ENCODE results near the gene DNAH1. TPM values are rescaled to one million over a fixed set of nuclear protein-coding genes. Genes with fewer than 3 reads are reported as not detected.

DNAH1 gene
- polyA plus RNA-seq, 1 donor (not counting 4 experiments of a cell fraction or from before 2014, with no cell fraction given), result 0.33 TPM

DNA sequence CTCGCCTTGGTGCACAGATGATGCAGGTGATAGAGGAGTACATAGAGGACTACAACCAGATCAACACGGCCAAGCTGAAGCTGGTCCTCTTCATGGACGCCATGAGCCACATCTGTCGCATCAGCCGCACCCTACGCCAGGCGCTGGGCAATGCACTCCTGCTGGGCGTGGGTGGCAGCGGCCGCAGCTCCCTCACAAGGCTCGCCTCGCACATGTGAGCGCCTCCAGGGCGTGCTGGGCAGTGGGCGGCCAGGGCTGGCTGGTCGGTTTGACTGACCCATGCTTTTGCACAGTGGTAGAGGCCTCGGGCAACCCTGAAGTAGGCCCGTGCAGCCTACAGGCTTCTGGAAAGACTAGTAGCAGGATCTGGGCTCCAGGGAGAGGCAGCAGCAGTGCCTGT, 65.5 kb downstream of the DNAH1 start:
- Histone ChIP-seq H3K27ac (ENCODE audit: control insufficient read depth, insufficient read depth, low read length) (no peak overlapping the region), H3K4me2 (ENCODE audit: control insufficient read depth, extremely low read depth, insufficient read depth, low read depth, low read length) (no peak overlapping the region), H3K9me1 (ENCODE audit: control insufficient read depth, extremely low read depth, insufficient read depth, low read length) (no peaks in the 10 kb centered on the region), H4K20me1 (ENCODE audit: control insufficient read depth, extremely low read depth, insufficient read depth, low read length) (no peaks in the 10 kb centered on the region), H3K9me3 (ENCODE audit: control insufficient read depth, low read depth, low read length) (no peaks in the 10 kb centered on the region), H3K4me3 (ENCODE audit: control insufficient read depth in 2 of 3, extremely low read depth in 1 of 3, insufficient read depth in 2 of 3, low read depth in 1 of 3, low read length in 3 of 3) (no peak overlapping the region), H2AFZ (ENCODE audit: control insufficient read depth, low read length) (no peak overlapping the region), H3K36me3 (ENCODE audit: control insufficient read depth in 2 of 2, extremely low read depth in 1 of 2, insufficient read depth in 2 of 2, low read length in 2 of 2) (no peaks in the 10 kb centered on the region), H3K4me1 (ENCODE audit: control insufficient read depth, extremely low read depth, insufficient read depth, low read length) (no peaks in the 10 kb centered on the region), H3K9ac (ENCODE audit: control insufficient read depth, extremely low read depth, insufficient read depth, low read length) (no peak overlapping the region), H3K27me3 (ENCODE audit: control insufficient read depth, extremely low read depth, insufficient read depth, low read length) (no peaks in the 10 kb centered on the region), H3K79me2 (ENCODE audit: control insufficient read depth, insufficient read depth, low read length) (no peaks in the 10 kb centered on the region)
- no peak for FAIRE-seq
- DNase-seq (ENCODE audit: low read depth, low spot score), result no peak
- dilution Hi-C loops (cut with MboI; ENCODE audit: extremely low pct_ligation_motif_present, low sequenced_read_pairs), result no loop called here
- TF ChIP-seq, protein P1, sequence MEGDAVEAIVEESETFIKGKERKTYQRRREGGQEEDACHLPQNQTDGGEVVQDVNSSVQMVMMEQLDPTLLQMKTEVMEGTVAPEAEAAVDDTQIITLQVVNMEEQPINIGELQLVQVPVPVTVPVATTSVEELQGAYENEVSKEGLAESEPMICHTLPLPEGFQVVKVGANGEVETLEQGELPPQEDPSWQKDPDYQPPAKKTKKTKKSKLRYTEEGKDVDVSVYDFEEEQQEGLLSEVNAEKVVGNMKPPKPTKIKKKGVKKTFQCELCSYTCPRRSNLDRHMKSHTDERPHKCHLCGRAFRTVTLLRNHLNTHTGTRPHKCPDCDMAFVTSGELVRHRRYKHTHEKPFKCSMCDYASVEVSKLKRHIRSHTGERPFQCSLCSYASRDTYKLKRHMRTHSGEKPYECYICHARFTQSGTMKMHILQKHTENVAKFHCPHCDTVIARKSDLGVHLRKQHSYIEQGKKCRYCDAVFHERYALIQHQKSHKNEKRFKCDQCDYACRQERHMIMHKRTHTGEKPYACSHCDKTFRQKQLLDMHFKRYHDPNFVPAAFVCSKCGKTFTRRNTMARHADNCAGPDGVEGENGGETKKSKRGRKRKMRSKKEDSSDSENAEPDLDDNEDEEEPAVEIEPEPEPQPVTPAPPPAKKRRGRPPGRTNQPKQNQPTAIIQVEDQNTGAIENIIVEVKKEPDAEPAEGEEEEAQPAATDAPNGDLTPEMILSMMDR (optimal IDR thresholded peaks at IDR 0.05 in 1 of 3, IDR thresholded peaks at IDR 0.05 in 1 of 3, conservative IDR thresholded peaks at IDR 0.05 in 1 of 3; ENCODE audit: extremely low read depth in 1 of 3, insufficient read depth in 2 of 3, low read length in 3 of 3), result no peak
- no peak for TF ChIP-seq EZH2 (IDR thresholded peaks at IDR 0.05; ENCODE audit: low read length)

DNA sequence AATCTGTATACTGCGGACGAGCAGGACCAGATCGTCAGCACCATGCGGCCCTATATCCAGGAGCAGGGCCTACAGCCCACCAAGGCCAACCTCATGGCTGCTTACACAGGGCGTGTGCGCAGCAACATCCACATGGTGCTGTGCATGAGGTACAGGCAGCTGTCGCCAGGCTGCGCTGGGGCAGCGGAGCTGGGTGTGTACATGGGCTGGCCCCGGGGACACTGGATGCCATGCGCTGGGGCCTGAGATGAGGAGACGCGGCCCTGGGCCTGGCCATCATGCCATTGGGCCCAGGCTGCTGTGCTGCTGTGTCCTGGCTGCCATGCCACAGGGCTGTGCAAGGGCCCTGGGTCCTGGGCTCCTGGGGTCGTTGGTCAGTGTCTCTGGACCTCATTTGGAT, 67.3 kb downstream of the DNAH1 start:
- dilution Hi-C loops (cut with MboI; ENCODE audit: extremely low pct_ligation_motif_present, low sequenced_read_pairs), result no loop called here
- no peak overlapping the region for H3K4me3 ChIP-seq (ENCODE audit: control insufficient read depth in 2 of 3, extremely low read depth in 1 of 3, insufficient read depth in 2 of 3, low read depth in 1 of 3, low read length in 3 of 3)

More for the DNA sequence above, 67.3 kb downstream of the DNAH1 start:
- no peaks in the 10 kb centered on the region for H3K27me3 ChIP-seq (ENCODE audit: control insufficient read depth, extremely low read depth, insufficient read depth, low read length)
- no peaks in the 10 kb centered on the region for H4K20me1 ChIP-seq (ENCODE audit: control insufficient read depth, extremely low read depth, insufficient read depth, low read length)
- no peaks in the 10 kb centered on the region for H3K9me3 ChIP-seq (ENCODE audit: control insufficient read depth, low read depth, low read length)
- H3K4me2 ChIP-seq (ENCODE audit: control insufficient read depth, extremely low read depth, insufficient read depth, low read depth, low read length), result no peak overlapping the region
- H3K36me3 ChIP-seq (ENCODE audit: control insufficient read depth in 2 of 2, extremely low read depth in 1 of 2, insufficient read depth in 2 of 2, low read length in 2 of 2), result no peaks in the 10 kb centered on the region
- no peaks in the 10 kb centered on the region for H3K79me2 ChIP-seq (ENCODE audit: control insufficient read depth, insufficient read depth, low read length)
- DNase-seq (ENCODE audit: low read depth, low spot score), result no peak
- no peak overlapping the region for H3K27ac ChIP-seq (ENCODE audit: control insufficient read depth, insufficient read depth, low read length)
- no peak for TF ChIP-seq EZH2 (IDR thresholded peaks at IDR 0.05; ENCODE audit: low read length)
- TF ChIP-seq, protein P1 (optimal IDR thresholded peaks at IDR 0.05 in 1 of 3, IDR thresholded peaks at IDR 0.05 in 1 of 3, conservative IDR thresholded peaks at IDR 0.05 in 1 of 3; ENCODE audit: extremely low read depth in 1 of 3, insufficient read depth in 2 of 3, low read length in 3 of 3), result no peak
- no peak overlapping the region for H3K9ac ChIP-seq (ENCODE audit: control insufficient read depth, extremely low read depth, insufficient read depth, low read length)
- no peak for FAIRE-seq
- H3K9me1 ChIP-seq (ENCODE audit: control insufficient read depth, extremely low read depth, insufficient read depth, low read length), result no peaks in the 10 kb centered on the region
- H3K4me1 ChIP-seq (ENCODE audit: control insufficient read depth, extremely low read depth, insufficient read depth, low read length), result no peaks in the 10 kb centered on the region
- H2AFZ ChIP-seq (ENCODE audit: control insufficient read depth, low read length), result no peak overlapping the region

All from keratinocyte (primary cell).